Prostate gland (tissue), 2 donors: Measurements from ENCODE around the gene IQGAP3. TPM values are rescaled to one million over a fixed set of nuclear protein-coding genes. Genes with fewer than 3 reads are reported as not detected.
"Not testable (repeated sequence)": the region's sequence is repeated elsewhere in the genome, so short reads cannot be mapped to it uniquely, and the experiment has no call there.

Source experiments
- DNase-seq: peaks from one replicate; pipeline ENCODE4 v3.0.0-alpha.2; 2019; ENCODE audit warnings: low spot score
- H3K27ac ChIP-seq, 2 donors: fragments of 200-600 bp; sonication (generic); 2 replicates each; pipeline ENCODE4 v1.5.1; 2017 to 2019
- H3K27me3 ChIP-seq: fragments of 200-600 bp; sonication (generic); replicated peaks from 2 replicates; pipeline ENCODE4 v1.5.1; 2019; ENCODE audit not compliant: insufficient read depth
- H3K36me3 ChIP-seq, 2 donors: fragments of 200-600 bp; sonication (generic); 1 replicate in 1 of 2; 2 replicates in 1 of 2; pipeline versions ENCODE4 v1.5.1 to v1.8.1; 2017 to 2019
- H3K4me1 ChIP-seq: fragments of 200-600 bp; sonication (generic); replicated peaks from 2 replicates; pipeline ENCODE4 v1.5.1; 2019
- H3K4me3 ChIP-seq, 2 donors: fragments of 200-600 bp; sonication (generic); 2 replicates each; pipeline ENCODE4 v1.5.1; 2017 to 2019
- H3K9me3 ChIP-seq: fragments of 200-600 bp; sonication (generic); 2 replicates; pipeline ENCODE4 v1.5.1; 2017
- POLR2A ChIP-seq: fragments of 450-650 bp; IDR thresholded peaks from one replicate; pipeline ENCODE4 v1.6.1; 2016; ENCODE audit warnings: antibody characterized with exemption, mild to moderate bottlenecking
- POLR2AphosphoS5 ChIP-seq: sonication (generic); formaldehyde crosslinking; IDR thresholded peaks from one replicate; pipeline ENCODE4 v1.6.1; 2017; ENCODE audit warnings: antibody characterized with exemption
- WGBS: methylation state at CpG from one replicate; pipeline ENCODE4 v1.1.5; 2018; 5-methylcytosine and 5-hydroxymethylcytosine counted together
- intact Hi-C: fragments of 100-400 bp; cut with DNase I; formaldehyde crosslinking; loops from one replicate; pipeline ENCODE4 v1.14.2; 2022
- total RNA-seq, 2 donors: library from RNA; depleted of rRNA; stranded (reverse); fragments of >200 nt; gene quantifications; one replicate each; pipeline ENCODE4 v1.1.0, GENCODE V29; 2016
- TF ChIP-seq, protein P1 (sequence below), 4 experiments: fragments of 200-600 bp in 2 of 4; fragments of 450-650 bp in 2 of 4; sonication (generic) in 2 of 4; IDR thresholded peaks; 1 replicate in 3 of 4; 2 replicates in 1 of 4; pipeline ENCODE4 v1.5.1; 2016 to 2019; ENCODE audit warnings: antibody characterized with exemption in 4 of 4, mild to moderate bottlenecking in 2 of 4, moderate library complexity in 2 of 4

The IQGAP3 gene
- total RNA-seq, 2 donors from 2014 or later: 1.5 to 3.0 TPM

DNA sequence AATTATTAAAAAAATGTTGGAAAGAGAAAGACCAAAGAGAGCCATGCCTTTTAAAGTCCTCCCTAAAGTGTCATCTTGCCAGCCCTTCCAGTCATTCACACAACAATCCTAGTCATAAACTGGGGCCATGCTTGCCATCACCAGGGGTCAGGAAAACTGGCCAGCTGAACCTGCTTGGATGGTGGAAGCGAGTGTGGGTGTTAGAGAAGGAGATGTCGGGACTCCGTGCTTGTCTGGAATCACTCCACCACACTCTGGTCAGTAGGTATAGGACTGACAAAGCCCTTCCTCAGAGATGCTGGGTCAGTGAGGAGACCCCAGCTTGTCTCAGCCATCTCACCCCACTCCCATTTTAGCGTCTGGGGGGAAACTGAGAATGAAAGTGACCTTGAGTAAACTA lies 43.6 kb upstream of the IQGAP3 start:
- H3K27ac ChIP-seq: peak overlapping the region; percentile 61 to 80
- no peaks in the 10 kb centered on the region for H3K36me3 ChIP-seq
- intact Hi-C loops: loop anchor here (10.0 kb wide), 1 partner anchor 231 kb away; no protein-coding TSS in a partner anchor
- no peaks in the 10 kb centered on the region for H3K9me3 ChIP-seq
- TF ChIP-seq, protein P1, sequence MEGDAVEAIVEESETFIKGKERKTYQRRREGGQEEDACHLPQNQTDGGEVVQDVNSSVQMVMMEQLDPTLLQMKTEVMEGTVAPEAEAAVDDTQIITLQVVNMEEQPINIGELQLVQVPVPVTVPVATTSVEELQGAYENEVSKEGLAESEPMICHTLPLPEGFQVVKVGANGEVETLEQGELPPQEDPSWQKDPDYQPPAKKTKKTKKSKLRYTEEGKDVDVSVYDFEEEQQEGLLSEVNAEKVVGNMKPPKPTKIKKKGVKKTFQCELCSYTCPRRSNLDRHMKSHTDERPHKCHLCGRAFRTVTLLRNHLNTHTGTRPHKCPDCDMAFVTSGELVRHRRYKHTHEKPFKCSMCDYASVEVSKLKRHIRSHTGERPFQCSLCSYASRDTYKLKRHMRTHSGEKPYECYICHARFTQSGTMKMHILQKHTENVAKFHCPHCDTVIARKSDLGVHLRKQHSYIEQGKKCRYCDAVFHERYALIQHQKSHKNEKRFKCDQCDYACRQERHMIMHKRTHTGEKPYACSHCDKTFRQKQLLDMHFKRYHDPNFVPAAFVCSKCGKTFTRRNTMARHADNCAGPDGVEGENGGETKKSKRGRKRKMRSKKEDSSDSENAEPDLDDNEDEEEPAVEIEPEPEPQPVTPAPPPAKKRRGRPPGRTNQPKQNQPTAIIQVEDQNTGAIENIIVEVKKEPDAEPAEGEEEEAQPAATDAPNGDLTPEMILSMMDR (IDR thresholded peaks at IDR 0.05): no peak
- no peak for TF ChIP-seq POLR2AphosphoS5
- TF ChIP-seq POLR2A: no peak
- H3K4me1 ChIP-seq: peaks cover 10% of the 10 kb centered on the region
- H3K27me3 ChIP-seq: no peaks in the 10 kb centered on the region
- DNase-seq: no peak
- no peak overlapping the region for H3K4me3 ChIP-seq
- 22% methylated on average over 4 of the region's 4 CpGs for WGBS

GRCh38 chr1:156612666-156613065 lies 40.3 kb upstream of the IQGAP3 start:
- Histone ChIP-seq H3K36me3 (no peaks in the 10 kb centered on the region), H3K27ac (no peak overlapping the region), H3K4me3 (no peak overlapping the region), H3K4me1 (peaks cover 10% of the 10 kb centered on the region), H3K9me3 (no peaks in the 10 kb centered on the region), H3K27me3 (no peaks in the 10 kb centered on the region)
- no peak for DNase-seq
- TF ChIP-seq POLR2AphosphoS5 (no peak), POLR2A (no peak)
- TF ChIP-seq, protein P1 (IDR thresholded peaks at IDR 0.05): no peak
- intact Hi-C loops: loop anchor here (10.0 kb wide), 1 partner anchor 228 kb away; no protein-coding TSS in a partner anchor
- 52% methylated on average over 3 of the region's 3 CpGs for WGBS

- not testable (repeated sequence) for DNase-seq, H3K4me3 ChIP-seq, H3K36me3 ChIP-seq, H3K27ac ChIP-seq, H3K27me3 ChIP-seq, H3K9me3 ChIP-seq, H3K4me1 ChIP-seq
- intact Hi-C loops: loop anchor here (10.0 kb wide), 1 partner anchor 225 kb away; no protein-coding TSS in a partner anchor
- WGBS: 96% methylated on average over 9 of the region's 9 CpGs
These were observed 37.7 kb upstream of the IQGAP3 start for GRCh38 chr1:156610072-156610471.

DNA sequence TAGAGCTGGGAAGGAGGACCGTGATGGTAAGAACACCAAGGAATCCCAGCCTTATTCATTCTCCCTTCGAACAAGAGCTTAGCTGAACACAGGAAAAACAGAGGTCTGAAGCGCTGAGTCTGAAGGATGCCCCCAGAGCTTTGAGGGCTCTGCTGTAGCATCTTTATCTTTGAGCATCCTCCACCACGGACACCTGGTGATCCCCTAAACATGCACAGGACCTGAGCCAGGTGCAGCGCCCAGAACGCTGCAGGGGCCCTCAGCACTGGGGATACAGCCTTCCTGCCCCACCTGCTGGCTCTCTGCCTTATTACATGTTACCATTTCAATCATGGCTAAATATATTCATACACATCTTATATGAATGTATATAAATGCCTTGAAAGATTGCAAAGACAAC lies 36.6 kb upstream of the IQGAP3 start:
- WGBS: 48% methylated on average over 6 of the region's 6 CpGs
- no peak for TF ChIP-seq POLR2A
- TF ChIP-seq, protein P1 (IDR thresholded peaks at IDR 0.05): peak in 2 of 4 experiments; percentile 34 to 50
- Histone ChIP-seq H3K9me3 (no peaks in the 10 kb centered on the region), H3K4me1 (no peaks in the 10 kb centered on the region), H3K27me3 (no peaks in the 10 kb centered on the region), H3K36me3 (no peaks in the 10 kb centered on the region), H3K4me3 (no peak overlapping the region), H3K27ac (no peak overlapping the region)
- intact Hi-C loops: loop anchor here (5.0 kb wide), 1 partner anchor 152 kb away; no protein-coding TSS in a partner anchor
- no peak for DNase-seq

GRCh38 chr1:156608036-156608674 lies 35.8 kb upstream of the IQGAP3 start:
- DNase-seq: peak; percentile 62
- Histone ChIP-seq H3K27ac (no peak overlapping the region), H3K9me3 (no peaks in the 10 kb centered on the region), H3K27me3 (no peaks in the 10 kb centered on the region), H3K4me1 (no peaks in the 10 kb centered on the region), H3K4me3 (no peak overlapping the region), H3K36me3 (no peaks in the 10 kb centered on the region)
- TF ChIP-seq POLR2A (no peak), POLR2AphosphoS5 (peak; percentile 50)
- TF ChIP-seq, protein P1 (IDR thresholded peaks at IDR 0.05): peak in 3 of 4 experiments; percentile 65 to 90 (median 80)
- WGBS: 32% methylated on average over 7 of the region's 7 CpGs
- intact Hi-C loops: loop anchor here (5.0 kb wide), 1 partner anchor 151 kb away; no protein-coding TSS in a partner anchor

DNA sequence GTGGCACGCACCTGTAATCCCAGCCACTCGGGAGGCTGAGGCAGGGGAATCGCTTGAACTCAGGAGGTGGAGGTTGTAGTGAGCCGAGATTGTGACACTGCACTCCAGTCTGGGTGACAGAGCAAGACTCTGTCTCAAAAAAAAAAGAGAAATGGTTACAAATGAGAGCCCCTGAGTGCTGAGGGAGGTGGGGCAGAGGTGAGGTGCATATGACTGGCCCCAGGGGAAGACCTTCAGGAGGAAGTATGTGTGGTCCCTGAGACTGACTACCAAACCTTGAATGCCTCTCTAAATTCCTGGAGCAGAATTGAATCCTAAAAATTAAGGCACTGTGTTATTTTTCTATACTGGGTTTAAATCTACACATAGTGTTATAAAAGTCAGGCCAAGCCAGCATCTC lies 35.0 kb upstream of the IQGAP3 start:
- not testable (repeated sequence) for H3K27me3 ChIP-seq, H3K4me1 ChIP-seq, DNase-seq, H3K36me3 ChIP-seq, H3K27ac ChIP-seq, H3K4me3 ChIP-seq, H3K9me3 ChIP-seq
- intact Hi-C loops: loop anchor here (5.0 kb wide), 1 partner anchor 150 kb away; no protein-coding TSS in a partner anchor
- WGBS: 76% methylated on average over 4 of the region's 4 CpGs
